Measurements from ENCODE around the gene RNF130.

- no peak for TF ChIP-seq TCF7 (CRISPR knock-in tag; IDR thresholded peaks at IDR 0.05; ENCODE audit: low read depth)
- TF ChIP-seq USF2 (CRISPR knock-in tag; IDR thresholded peaks at IDR 0.05) = no peak
- TF ChIP-seq OVOL2 (CRISPR knock-in tag; IDR thresholded peaks at IDR 0.05; ENCODE audit: borderline replicate concordance) = no peak
- no peak for TF ChIP-seq RORB (CRISPR knock-in tag; IDR thresholded peaks at IDR 0.05)
- no peak for TF ChIP-seq CREM (CRISPR knock-in tag; IDR thresholded peaks at IDR 0.05)
Observed at GRCh38 chr5:180093241-180093640, 21.7 kb upstream of the RNF130 start.
